Skin of body (tissue), 2 donors: ENCODE results near the gene TP53INP2. TPM values are rescaled to one million over a fixed set of nuclear protein-coding genes. Genes with fewer than 3 reads are reported as not detected.
"Not testable (repeated sequence)": the region's sequence is repeated elsewhere in the genome, so short reads cannot be mapped to it uniquely, and the experiment has no call there.

ENCODE experiments used
- DNase-seq: peaks from one replicate; lab custom pipeline; 2025; lab: John Stamatoyannopoulos, UW
- total RNA-seq: library from RNA; depleted of rRNA; stranded (reverse); fragments of >200 nt; gene quantifications from one replicate; pipeline ENCODE4 v1.2.3, GENCODE V29; 2014

TP53INP2 gene, protein sequence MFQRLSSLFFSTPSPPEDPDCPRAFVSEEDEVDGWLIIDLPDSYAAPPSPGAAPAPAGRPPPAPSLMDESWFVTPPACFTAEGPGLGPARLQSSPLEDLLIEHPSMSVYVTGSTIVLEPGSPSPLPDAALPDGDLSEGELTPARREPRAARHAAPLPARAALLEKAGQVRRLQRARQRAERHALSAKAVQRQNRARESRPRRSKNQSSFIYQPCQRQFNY
- 3.8 TPM for total RNA-seq

GRCh38 chr20:34704177-34705007, at the start of gene TP53INP2:
Gene TP53INP2 (plus strand): TSS chr20:34704344. CDS start chr20:34708740, 4,396 bp downstream.
- peak; percentile 79 for DNase-seq

GRCh38 chr20:34658654-34659053, 45.5 kb upstream of the TP53INP2 start:
- DNase-seq, result not testable (repeated sequence)

- DNase-seq, result not testable (repeated sequence)
These were observed 42.3 kb upstream of the TP53INP2 start for GRCh38 chr20:34661811-34662210.

- DNase-seq, result no peak
These were observed 40.8 kb upstream of the TP53INP2 start for GRCh38 chr20:34663213-34663943.

DNA sequence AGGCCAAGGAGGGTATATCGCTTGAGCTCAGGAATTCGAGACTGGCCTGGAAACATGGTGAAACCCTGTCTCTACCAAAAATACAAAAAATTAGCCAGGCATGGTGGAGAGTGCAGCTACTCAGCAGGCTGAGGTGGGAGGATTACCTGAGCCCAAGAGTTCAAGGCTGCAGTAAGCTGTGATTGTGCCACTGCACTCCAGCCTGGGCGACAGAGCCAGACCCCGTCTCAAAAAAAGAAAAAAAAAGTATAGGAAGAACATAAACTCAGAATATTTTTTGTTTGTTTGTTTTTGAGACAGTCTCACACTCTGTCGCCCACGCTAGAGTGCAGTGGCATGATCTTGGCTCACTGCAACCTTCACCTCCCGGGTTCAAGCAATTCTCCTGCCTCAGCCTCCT, 39.4 kb upstream of the TP53INP2 start:
- not testable (repeated sequence) for DNase-seq

DNA sequence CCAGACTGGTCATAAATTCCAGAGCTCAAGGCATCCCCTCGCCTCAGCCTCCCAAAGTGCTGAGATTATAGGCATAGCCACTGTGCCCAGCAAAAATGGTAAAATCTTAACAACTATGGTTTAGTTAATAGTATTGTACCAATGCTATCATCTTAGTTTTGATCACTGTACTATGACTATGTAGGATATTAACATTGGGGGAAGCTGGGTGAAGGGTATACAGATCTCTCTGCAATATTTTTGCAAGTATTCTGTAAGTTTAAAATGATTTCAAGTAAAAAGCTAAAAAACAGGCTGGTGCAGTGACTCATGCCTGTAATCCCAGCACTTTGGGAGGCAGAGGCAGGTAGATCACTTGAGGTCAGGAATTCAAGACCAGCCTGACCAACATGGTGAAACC, 35.0 kb upstream of the TP53INP2 start:
- DNase-seq, result no peak

DNA sequence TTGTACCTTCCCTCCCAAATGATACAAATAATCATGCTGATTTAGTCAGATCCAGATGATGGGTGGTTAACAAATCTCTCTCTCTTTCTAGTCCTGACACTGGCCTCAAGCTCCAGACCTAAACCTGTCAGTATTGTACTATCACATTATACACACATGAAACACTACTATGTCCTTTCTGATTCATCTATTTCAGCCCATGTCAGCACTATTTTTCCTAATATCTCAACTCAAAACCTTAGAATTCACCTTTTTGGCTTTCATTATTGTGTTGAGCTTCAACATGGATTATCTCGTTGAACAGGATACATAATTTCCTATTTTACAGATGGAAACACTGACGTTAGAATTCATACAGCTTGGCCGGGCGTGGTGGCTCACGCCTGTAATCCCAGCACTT, 30.7 kb upstream of the TP53INP2 start:
- no peak for DNase-seq

DNA sequence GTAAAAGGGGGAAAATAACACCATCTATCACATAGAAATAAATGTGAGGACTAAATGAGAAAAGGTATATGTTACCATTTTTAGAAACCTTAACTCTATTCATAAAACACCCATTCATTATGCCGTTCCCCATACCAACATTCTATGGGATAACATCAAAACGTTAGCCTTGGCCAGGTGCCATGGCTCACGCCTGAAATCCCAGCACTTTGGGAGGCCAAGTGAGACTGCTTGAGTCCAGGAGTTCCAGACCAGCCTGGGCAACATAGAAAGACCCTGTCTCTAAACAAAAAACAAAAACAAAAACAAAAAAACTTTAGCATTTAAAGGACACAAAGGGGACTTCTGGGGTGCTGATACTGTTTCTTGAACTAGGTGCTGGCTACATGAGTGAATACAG, 28.6 kb upstream of the TP53INP2 start:
- DNase-seq, result no peak

DNA sequence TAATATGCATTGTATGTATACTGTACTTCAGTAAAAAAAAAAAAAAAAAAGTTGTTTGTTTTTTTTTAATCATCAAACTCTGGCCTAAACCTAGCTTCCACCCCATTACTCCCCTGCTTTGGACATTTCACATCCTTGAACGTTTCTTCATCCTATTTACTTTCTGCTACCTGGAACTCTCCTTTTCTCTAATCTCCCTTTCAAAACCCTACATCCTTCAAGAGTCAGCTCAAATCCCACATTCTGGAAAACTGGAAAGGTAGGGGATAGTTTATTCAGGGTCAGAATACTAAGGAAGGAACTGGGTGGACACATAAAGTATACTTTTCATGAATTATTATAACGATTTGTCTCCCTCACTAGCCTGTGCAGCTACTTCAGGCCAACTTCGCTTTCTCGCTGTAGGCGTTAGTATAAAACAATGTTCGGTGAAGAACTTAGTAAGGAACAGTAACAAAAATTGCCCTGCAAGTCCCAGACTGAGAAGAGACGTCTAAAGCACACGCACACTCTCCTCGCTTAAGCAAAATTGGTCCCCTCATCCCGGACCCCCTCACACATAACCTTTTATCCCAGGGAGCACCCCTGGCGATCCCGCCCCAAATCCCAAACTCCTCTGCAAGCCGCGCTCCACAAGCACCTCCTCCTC, 28.0 kb upstream of the TP53INP2 start:
- no peak for DNase-seq

- DNase-seq, result peak; percentile 95
These were observed 27.3 kb upstream of the TP53INP2 start, which contains the start of gene PIGU for GRCh38 chr20:34676642-34677373. Gene PIGU (minus strand): TSS chr20:34677092. CDS start chr20:34677085, 7 bp downstream.

GRCh38 chr20:34680586-34681175, 23.5 kb upstream of the TP53INP2 start:
- no peak for DNase-seq

- DNase-seq, result no peak
These were observed 20.5 kb upstream of the TP53INP2 start for GRCh38 chr20:34683667-34684066.

DNA sequence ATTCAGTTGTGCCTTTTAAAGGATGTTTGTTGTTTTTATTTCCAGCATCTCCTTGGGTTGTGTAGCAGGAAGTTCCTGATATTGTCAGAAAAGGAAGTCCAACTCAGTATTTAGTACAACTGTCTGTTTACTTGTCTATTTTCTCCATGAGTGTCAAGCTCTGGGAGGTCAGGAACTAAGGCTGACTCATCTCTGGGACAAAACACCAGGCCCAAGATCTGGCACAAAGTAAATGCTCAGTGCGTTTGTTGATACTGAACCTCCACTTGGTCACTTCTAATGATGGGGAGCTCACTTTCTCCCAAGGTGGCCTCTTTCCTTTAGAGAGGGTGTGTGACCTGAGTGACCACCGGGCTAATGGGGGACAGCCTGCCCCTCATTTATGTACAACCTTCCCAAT, 14.7 kb upstream of the TP53INP2 start:
- DNase-seq, result no peak

DNA sequence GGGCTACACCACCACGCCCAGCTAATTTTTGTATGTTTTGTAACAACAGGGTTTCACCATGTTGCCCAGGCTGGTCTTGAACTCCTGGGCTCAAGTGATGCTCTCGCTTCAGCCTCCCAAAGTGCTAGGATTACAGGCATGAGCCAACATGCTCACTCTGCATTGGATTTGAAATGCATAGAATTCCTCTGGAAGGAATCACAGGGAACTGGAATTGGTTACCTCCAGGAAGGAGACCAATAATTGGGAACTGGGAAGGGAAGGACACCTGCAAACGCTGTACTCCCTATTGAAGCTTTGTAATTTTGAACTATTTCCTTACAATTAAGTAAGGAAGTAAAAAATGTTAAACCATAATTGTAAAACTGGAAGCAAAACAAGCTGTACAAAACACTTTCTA, 12.3 kb upstream of the TP53INP2 start:
- DNase-seq, result no peak

GRCh38 chr20:34693414-34693813, 10.7 kb upstream of the TP53INP2 start:
- DNase-seq, result no peak

DNA sequence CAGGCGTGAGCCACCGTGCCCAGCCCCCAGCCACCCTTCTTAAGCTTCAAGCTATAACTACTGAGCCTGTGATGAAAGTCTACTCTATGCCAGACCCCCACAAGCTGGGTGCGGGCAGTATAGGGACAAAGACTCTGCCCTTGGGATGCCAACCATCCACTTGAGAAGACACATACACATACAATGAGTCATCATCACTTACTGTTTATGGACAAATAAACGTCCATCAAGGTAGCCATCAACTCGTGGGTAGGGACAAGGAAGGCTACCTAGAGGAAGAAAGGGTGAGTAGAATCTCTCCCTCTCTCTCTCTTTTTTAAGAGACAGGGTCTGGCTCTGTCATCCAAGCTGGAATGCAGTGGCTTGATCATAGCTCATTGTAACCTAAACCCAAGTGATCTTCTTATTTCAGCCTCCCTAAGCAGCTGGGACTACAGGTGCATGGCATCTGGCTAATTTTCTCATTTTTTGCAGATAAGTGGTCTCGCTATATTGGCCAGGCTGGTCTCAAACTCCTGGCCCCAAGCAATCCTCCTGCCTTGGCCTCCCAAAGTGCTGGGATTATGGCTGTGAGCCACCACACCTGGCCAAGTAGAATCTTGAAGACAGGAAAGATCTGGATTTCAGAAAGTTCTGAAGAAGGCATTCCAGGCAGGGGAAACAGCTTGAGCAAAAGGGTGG, 2.6 kb upstream of the TP53INP2 start:
- no peak for DNase-seq

DNA sequence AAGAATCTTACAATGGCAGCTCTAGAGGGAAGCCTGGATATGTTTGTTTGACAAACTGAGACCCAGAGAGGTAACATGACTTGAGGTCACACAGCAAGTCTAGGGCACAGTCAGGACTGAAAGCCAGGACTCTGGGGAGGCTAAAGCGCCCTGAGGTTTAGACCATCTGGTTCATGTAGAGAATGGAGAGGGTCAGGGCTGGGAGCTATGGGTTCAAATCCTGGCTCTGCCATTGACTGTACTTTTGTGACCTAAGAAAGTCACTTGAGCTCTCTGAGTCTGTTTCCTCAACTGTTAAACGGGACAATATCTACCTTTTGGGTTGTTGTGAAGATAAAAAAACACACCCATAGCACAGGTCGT, 1.1 kb upstream of the TP53INP2 start:
- no peak for DNase-seq

- DNase-seq, result no peak
These were observed 544 bp upstream of the TP53INP2 start for GRCh38 chr20:34703424-34704176.

DNA sequence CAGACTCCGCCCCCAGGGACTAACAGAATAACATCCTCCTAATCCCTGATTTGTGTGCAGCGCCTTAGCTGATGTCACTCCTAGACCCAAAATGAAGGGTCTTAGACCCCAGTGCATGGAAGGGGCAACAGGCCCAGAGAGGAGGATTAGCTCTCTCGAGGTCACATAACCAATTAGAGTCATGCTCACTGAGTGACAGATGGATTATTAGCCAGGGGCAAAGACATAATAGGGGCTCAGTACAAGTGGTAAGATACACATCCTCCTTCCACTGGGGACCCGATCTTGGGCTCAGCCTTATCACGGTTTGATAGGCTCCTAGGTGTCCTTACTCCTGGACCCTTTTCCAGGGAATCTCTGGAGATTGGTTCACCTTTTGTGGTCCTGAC, 858 bp downstream of the TP53INP2 start:
- DNase-seq, result no peak
